Measurements from ENCODE around the gene PUS1.

- no peak for TF ChIP-seq SUZ12 (IDR thresholded peaks at IDR 0.05; ENCODE audit: extremely low read depth, insufficient read depth, insufficient read length)
- TF ChIP-seq YY1 (IDR thresholded peaks at IDR 0.05; ENCODE audit: insufficient read depth, insufficient read length), result no peak
- TF ChIP-seq ZNF274 (IDR thresholded peaks at IDR 0.05; ENCODE audit: low read depth, low read length), result no peak
Observed at GRCh38 chr12:131896080-131896810, 32.8 kb upstream of the PUS1 start.
